Measurements from ENCODE around the gene GIGYF2.

- TF ChIP-seq ZNF17 (CRISPR knock-in tag; IDR thresholded peaks at IDR 0.05) (no peak), FOXC1 (CRISPR knock-in tag; IDR thresholded peaks at IDR 0.05; ENCODE audit: borderline replicate concordance) (no peak), SOX13 (IDR thresholded peaks at IDR 0.05) (no peak), SOX13 (CRISPR knock-in tag; conservative IDR thresholded peaks at IDR 0.05 in 1 of 2, IDR thresholded peaks at IDR 0.05 in 1 of 2) (no peak), KMT2A (CRISPR knock-in tag; IDR thresholded peaks at IDR 0.05) (no peak), SRSF1 (optimal IDR thresholded peaks at IDR 0.05; ENCODE audit: low read depth, low read length) (no peak), PAX8 (CRISPR knock-in tag; IDR thresholded peaks at IDR 0.05; ENCODE audit: borderline replicate concordance) (no peak), CTCF (CRISPR knock-in tag; IDR thresholded peaks at IDR 0.05) (no peak), MZF1 (CRISPR knock-in tag; IDR thresholded peaks at IDR 0.05; ENCODE audit: borderline replicate concordance) (no peak), EP300 (IDR thresholded peaks at IDR 0.05; ENCODE audit: low read depth in 2 of 2, low read length in 2 of 2) (no peak), EP300 (CRISPR knock-in tag; IDR thresholded peaks at IDR 0.05; ENCODE audit: borderline replicate concordance) (no peak), ZNF639 (CRISPR knock-in tag; conservative IDR thresholded peaks at IDR 0.05) (no peak)
These were observed 76.7 kb downstream of the GIGYF2 start for GRCh38 chr2:232773815-232774214.
